ENCODE measurements around the gene FAR1.

Gene FAR1

DNA sequence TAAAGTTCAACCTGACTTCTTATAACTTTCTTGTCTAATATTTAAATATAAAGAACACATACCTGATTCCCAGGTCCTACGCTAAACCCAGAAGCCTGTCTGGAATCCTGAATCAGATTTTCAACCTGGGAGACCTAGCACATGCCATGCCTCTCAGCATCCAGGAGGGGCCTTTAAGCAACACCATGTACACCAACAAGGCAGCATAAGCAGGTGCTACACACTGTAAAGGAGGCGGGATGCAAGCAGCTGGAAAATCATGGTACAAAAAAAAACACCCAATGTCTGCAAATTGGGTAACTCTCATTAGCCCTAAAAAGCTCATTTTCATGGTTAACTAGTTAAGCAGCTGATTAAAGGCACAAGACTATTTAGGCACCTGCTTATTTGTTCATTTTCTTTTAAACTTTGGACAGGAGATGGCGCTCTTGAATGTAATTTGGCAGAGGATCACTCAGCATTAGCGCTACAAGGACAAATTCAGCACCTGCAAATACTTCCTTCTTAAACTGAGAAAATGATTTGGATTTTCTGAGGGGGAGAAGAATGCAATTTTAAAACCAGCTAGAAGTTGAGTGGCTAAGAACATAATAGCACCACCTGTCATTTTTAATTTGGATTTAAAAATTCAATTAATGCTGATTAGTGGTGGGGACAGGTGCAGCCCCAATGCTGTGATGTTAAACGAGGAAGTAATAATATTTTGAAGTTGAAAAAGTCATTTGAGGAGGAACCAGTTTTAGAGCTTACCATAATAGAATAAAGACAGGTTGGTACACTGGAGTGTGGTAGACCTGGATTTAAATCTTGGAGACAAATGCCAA is 104.0 kb downstream of the FAR1 start:
- peak; percentile 87 for DNase-seq (ENCODE audit: low read depth)
- H3K4me3 ChIP-seq (ENCODE audit: low read length) = no peak overlapping the region
- TF ChIP-seq, protein P1, sequence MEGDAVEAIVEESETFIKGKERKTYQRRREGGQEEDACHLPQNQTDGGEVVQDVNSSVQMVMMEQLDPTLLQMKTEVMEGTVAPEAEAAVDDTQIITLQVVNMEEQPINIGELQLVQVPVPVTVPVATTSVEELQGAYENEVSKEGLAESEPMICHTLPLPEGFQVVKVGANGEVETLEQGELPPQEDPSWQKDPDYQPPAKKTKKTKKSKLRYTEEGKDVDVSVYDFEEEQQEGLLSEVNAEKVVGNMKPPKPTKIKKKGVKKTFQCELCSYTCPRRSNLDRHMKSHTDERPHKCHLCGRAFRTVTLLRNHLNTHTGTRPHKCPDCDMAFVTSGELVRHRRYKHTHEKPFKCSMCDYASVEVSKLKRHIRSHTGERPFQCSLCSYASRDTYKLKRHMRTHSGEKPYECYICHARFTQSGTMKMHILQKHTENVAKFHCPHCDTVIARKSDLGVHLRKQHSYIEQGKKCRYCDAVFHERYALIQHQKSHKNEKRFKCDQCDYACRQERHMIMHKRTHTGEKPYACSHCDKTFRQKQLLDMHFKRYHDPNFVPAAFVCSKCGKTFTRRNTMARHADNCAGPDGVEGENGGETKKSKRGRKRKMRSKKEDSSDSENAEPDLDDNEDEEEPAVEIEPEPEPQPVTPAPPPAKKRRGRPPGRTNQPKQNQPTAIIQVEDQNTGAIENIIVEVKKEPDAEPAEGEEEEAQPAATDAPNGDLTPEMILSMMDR (IDR thresholded peaks at IDR 0.05; ENCODE audit: insufficient read depth, low read depth, low read length, missing control alignments) = peak; percentile 59

DNA sequence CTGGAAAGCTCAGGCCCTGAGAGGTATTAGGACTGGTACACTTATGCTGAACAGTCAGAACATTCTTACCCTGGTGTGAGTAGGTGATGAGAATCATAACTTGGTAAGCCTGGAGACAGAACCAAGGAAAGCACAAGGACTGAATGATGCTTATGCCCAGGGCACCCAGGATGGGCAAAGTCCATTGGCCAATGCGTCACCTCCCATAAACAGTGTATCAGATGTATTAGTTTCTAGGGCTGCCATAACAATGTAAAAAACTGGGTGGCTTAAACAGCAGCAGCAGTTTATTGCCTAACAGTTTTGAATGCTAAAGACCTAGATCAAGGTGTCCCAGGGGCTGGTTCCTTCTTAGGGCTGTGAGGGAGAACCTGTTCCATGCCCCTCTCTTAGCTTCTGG is 107.0 kb downstream of the FAR1 start:
- no peak for DNase-seq (ENCODE audit: low read depth)

DNA sequence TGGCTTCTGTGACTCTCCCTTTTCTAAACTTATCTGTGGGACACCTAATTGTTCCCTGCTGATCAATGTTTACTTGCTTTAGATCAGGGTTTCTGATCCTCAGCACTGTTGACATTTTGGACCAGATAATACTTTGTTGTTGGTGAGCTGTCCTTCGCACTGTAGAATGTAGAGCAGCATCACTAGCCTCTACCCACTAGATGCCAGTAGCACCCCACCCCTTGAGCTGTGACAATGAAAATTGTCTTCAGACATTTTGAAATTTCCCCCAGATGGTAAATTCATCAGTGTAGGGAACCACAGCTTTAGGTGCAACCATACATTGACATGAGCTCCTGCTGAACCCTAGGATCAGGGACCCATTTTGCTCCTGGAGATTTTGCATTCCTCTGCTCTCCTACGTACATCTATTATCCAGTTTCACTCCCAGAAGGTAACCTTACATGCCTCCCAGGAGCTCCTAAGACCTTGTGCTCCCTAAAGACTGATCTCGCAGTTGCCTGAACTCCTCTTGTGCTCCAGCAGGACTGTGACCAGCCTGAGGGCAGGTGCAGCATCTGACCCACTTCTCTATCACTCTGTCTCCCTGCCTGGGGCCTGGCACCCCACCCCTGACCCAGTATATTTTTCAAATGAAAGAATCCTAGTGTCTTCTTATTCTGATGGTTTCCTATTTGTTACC is 107.8 kb downstream of the FAR1 start:
- DNase-seq (ENCODE audit: low read depth) = peak; percentile 12
- TF ChIP-seq, protein P1 (IDR thresholded peaks at IDR 0.05; ENCODE audit: insufficient read depth, low read depth, low read length, missing control alignments) = peak; percentile 44
- H3K4me3 ChIP-seq (ENCODE audit: low read length) = no peak overlapping the region

More for the DNA sequence above, 107.0 kb downstream of the FAR1 start:
- TF ChIP-seq, protein P1 (IDR thresholded peaks at IDR 0.05; ENCODE audit: insufficient read depth, low read depth, low read length, missing control alignments) = no peak
- no peak overlapping the region for H3K4me3 ChIP-seq (ENCODE audit: low read length)

DNA sequence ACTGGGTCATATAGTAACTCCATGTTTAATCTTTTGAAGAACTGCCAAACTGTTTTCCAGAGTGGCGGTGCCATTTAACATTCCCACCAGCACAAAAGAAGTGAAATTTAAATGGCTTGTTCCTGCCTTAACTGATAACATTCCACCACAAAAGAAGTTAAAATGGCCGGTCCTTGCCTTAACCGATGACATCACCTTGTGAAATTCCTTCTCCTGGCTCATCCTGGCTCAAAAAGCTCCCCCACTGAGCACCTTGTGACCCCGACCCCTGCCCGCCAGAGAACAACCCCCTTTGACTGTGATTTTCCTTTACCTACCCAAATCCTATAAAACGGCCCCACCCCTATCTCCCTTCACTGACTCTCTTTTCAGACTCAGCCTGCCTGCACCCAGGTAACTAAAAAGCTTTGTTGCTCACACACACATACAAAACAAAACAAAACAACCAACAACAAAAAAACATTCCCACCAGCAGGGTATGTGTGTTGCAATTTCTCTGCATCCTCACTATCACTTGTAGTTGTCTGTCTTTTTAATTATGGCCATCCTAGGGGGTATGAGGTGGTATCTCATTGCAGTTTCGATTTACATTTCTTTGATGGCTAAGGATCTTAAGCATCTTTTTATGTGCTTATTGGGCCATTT is 109.0 kb downstream of the FAR1 start:
- TF ChIP-seq, protein P1 (IDR thresholded peaks at IDR 0.05; ENCODE audit: insufficient read depth, low read depth, low read length, missing control alignments) = no peak
- no peak for DNase-seq (ENCODE audit: low read depth)
- H3K4me3 ChIP-seq (ENCODE audit: low read length) = no peak overlapping the region

DNA sequence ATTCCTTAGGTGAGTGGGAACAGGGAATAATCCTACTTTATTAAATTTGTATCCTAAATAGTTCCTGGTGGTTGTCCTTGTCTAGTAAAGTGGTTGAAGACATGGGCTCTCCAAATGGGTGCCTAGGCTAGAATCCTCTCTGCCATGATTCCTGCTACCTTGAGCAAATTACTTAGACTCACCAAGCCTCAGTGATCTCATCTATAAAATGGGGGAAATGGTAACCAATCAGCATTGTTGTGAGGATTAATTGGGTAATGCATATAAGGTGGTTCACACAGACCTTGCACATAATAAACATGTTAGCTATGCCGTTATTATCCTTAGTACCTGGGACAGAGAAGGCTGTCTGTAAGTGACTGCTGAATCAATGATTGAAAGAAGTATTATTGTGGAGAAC is 109.9 kb downstream of the FAR1 start:
- DNase-seq (ENCODE audit: low read depth) = no peak
- TF ChIP-seq, protein P1 (IDR thresholded peaks at IDR 0.05; ENCODE audit: insufficient read depth, low read depth, low read length, missing control alignments) = no peak

DNA sequence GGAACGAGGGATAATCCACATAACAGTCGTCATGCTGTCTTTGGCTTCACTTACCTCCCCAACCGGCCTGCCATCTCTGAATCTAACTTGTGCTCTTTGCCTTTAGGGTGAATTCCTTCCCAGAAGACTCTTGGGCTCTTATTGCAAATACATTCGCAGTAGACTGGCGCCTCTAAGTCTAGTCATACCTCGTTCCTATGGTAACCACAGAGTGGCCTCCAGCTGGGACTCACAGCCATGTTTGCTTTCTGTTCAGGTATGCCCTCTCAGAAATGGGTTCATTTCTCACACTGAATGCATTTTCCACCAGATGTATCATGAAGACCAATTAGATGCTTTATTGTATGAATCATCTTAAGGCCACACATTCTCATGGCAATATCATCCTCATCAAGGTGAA is 112.7 kb downstream of the FAR1 start:
- DNase-seq (ENCODE audit: low read depth) = peak; percentile 37
- H3K4me3 ChIP-seq (ENCODE audit: low read length) = no peak overlapping the region
- TF ChIP-seq, protein P1 (IDR thresholded peaks at IDR 0.05; ENCODE audit: insufficient read depth, low read depth, low read length, missing control alignments) = no peak

More for the DNA sequence above, 109.9 kb downstream of the FAR1 start:
- H3K4me3 ChIP-seq (ENCODE audit: low read length) = no peak overlapping the region

All from epithelial cell of esophagus (primary cell).